ENCODE data around the gene ZNF281.
"Not testable (repeated sequence)": the region's sequence is repeated elsewhere in the genome, so short reads cannot be mapped to it uniquely, and the experiment has no call there.

ZNF281 gene

GRCh38 chr1:200438911-200439310, 29.1 kb upstream of the ZNF281 start:
- TF ChIP-seq CTCF (IDR thresholded peaks at IDR 0.05; ENCODE audit: insufficient read depth, low read depth, low read length, missing control alignments), result no peak
- no peak for DNase-seq (ENCODE audit: low read depth)
- no peak overlapping the region for H3K4me3 ChIP-seq (ENCODE audit: low read depth, low read length)

- not testable (repeated sequence) for DNase-seq (ENCODE audit: low read depth); H3K4me3 ChIP-seq (ENCODE audit: low read depth, low read length)
Measured at GRCh38 chr1:200438413-200438812, 28.6 kb upstream of the ZNF281 start.

GRCh38 chr1:200437556-200438203, 27.8 kb upstream of the ZNF281 start:
- peak overlapping the region; percentile 20 for H3K4me3 ChIP-seq (ENCODE audit: low read depth, low read length)
- peak; percentile 33 for DNase-seq (ENCODE audit: low read depth)
- TF ChIP-seq CTCF (IDR thresholded peaks at IDR 0.05; ENCODE audit: insufficient read depth, low read depth, low read length, missing control alignments), result no peak

- TF ChIP-seq CTCF (IDR thresholded peaks at IDR 0.05; ENCODE audit: insufficient read depth, low read depth, low read length, missing control alignments), result no peak
- no peak overlapping the region for H3K4me3 ChIP-seq (ENCODE audit: low read depth, low read length)
- DNase-seq (ENCODE audit: low read depth), result no peak
Measured at GRCh38 chr1:200437088-200437487, 27.3 kb upstream of the ZNF281 start.

- no peak for DNase-seq (ENCODE audit: low read depth)
- no peak overlapping the region for H3K4me3 ChIP-seq (ENCODE audit: low read depth, low read length)
- TF ChIP-seq CTCF (IDR thresholded peaks at IDR 0.05; ENCODE audit: insufficient read depth, low read depth, low read length, missing control alignments), result no peak
Measured at GRCh38 chr1:200436436-200436835, 26.6 kb upstream of the ZNF281 start.

- no peak for TF ChIP-seq CTCF (IDR thresholded peaks at IDR 0.05; ENCODE audit: insufficient read depth, low read depth, low read length, missing control alignments)
- no peak overlapping the region for H3K4me3 ChIP-seq (ENCODE audit: low read depth, low read length)
- peak; percentile 24 for DNase-seq (ENCODE audit: low read depth)
Measured at GRCh38 chr1:200435200-200435780, 25.5 kb upstream of the ZNF281 start.

GRCh38 chr1:200433586-200433985, 23.8 kb upstream of the ZNF281 start:
- no peak for DNase-seq (ENCODE audit: low read depth)
- no peak for TF ChIP-seq CTCF (IDR thresholded peaks at IDR 0.05; ENCODE audit: insufficient read depth, low read depth, low read length, missing control alignments)
- H3K4me3 ChIP-seq (ENCODE audit: low read depth, low read length), result no peak overlapping the region

Data from GM12865 (cell line).